Tracheal epithelial cell (primary cell): ENCODE measurements around the gene SPANXB1. TPM values are rescaled to one million over a fixed set of nuclear protein-coding genes. Genes with fewer than 3 reads are reported as not detected.

Source experiments
- total RNA-seq: library from RNA; depleted of rRNA; stranded (reverse); fragments of >200 nt; gene quantifications from 2 replicates; pipeline ENCODE4 v1.2.1, GENCODE V29; 2014

Gene SPANXB1
- total RNA-seq: not detected in 2 replicates

GRCh38 chrX:141002568-141002967 lies at the start of gene SPANXB1:
Gene SPANXB1, plus strand, starts transcription at chrX:141002594. Its CDS starts 100 bp downstream, at chrX:141002694.

Other genes with a start within 250 kb of the SPANXB1 start
- gene LDOC1, start 174.5 kb downstream of the SPANXB1 start, total RNA-seq: 0.72 and 0.85 TPM in 2 replicates
- not detected in 2 replicates for gene SPANXC, start 239.9 kb downstream of the SPANXB1 start, total RNA-seq